Breast epithelium (tissue), 4 donors: ENCODE data around the gene NHERF2. TPM values are rescaled to one million over a fixed set of nuclear protein-coding genes. Genes with fewer than 3 reads are reported as not detected.

ENCODE experiments used
- DNase-seq, 2 donors: peaks; one replicate each; pipeline ENCODE4 v3.0.0-alpha.2; 2019; ENCODE audit warnings: low spot score in 2 of 2
- H3K27ac ChIP-seq, 2 donors: fragments of 200-600 bp; sonication (generic) in 1 of 2; one replicate each; pipeline ENCODE4 v1.5.1; 2016 to 2019; ENCODE audit warnings: mild to moderate bottlenecking in 1 of 2
- H3K27me3 ChIP-seq, 2 donors: fragments of 200-600 bp; sonication (generic) in 1 of 2; one replicate each; pipeline versions ENCODE4 v1.5.1 to v1.6.0; 2017 to 2019; ENCODE audit warnings: control low read depth in 1 of 2, mild to moderate bottlenecking in 1 of 2
- H3K36me3 ChIP-seq: fragments of 200-600 bp; one replicate; pipeline ENCODE4 v1.5.1; 2019
- H3K4me1 ChIP-seq, 2 donors: fragments of 200-600 bp; sonication (generic); one replicate each; pipeline ENCODE4 v1.5.1; 2016 to 2019; ENCODE audit warnings: control low read depth in 1 of 2
- H3K4me3 ChIP-seq, 3 donors: fragments of 200-600 bp; sonication (generic); 1 replicate in 2 of 3; 2 replicates in 1 of 3; pipeline ENCODE4 v1.5.1; 2016 to 2019; ENCODE audit warnings: mild to moderate bottlenecking in 3 of 3, moderate library complexity in 2 of 3
- H3K9me3 ChIP-seq, 2 donors: fragments of 200-600 bp; sonication (generic) in 1 of 2; one replicate each; pipeline ENCODE4 v1.5.1; 2016 to 2019; ENCODE audit warnings: control low read depth in 1 of 2
- POLR2A ChIP-seq: fragments of 450-650 bp; IDR thresholded peaks from one replicate; pipeline ENCODE4 v1.6.1; 2016; ENCODE audit warnings: antibody characterized with exemption, mild to moderate bottlenecking, moderate library complexity
- POLR2AphosphoS5 ChIP-seq, 3 donors: sonication (generic); formaldehyde crosslinking; IDR thresholded peaks; one replicate each; pipeline ENCODE4 v1.6.1; 2017; ENCODE audit warnings: antibody characterized with exemption in 3 of 3
- intact Hi-C: fragments of 100-400 bp; cut with DNase I; formaldehyde crosslinking; loops from one replicate; pipeline ENCODE4 v1.15.1; 2023; ENCODE audit warnings: low total_unique reads
- total RNA-seq, 3 donors: library from RNA; depleted of rRNA; stranded (reverse); fragments of >200 nt; gene quantifications; one replicate each; pipeline ENCODE4 v1.1.0, GENCODE V29; 2016
- TF ChIP-seq, protein P1 (sequence below), 3 donors: fragments of 450-650 bp; IDR thresholded peaks; one replicate each; pipeline ENCODE4 v1.5.1; 2016 to 2017; ENCODE audit warnings: antibody characterized with exemption in 3 of 3, mild to moderate bottlenecking in 3 of 3, moderate library complexity in 3 of 3

Gene NHERF2
- total RNA-seq, 3 donors from 2014 or later = 31.5 to 58.3 (median 38.9) TPM

DNA sequence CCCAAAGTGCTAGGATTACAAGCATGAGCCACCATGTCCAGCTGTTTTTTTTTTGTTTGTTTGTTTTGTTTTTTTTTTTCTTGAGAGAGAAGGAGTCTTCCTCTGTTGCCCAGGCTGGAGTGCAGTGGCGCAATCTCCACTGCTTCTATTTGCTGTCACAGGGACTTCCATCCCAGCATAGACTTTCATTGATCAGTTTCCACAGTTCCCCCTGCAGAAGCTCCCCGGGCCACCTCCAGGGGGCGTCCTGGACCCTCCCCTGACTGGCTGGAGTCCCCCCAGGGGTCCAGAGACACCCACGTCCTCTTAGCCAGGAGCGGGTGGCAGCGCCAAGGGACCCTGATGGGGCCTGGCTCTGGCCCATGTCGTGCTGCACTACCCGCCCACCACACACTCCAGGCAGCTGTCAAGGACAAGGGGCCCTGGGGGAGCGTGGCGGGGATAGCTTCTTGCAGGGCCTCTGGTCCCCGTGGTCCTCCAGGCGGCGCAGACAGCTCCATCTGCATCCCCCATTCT, 10.2 kb upstream of the NHERF2 start:
- Histone ChIP-seq H3K36me3 (no peaks in the 10 kb centered on the region), H3K27ac (no peak overlapping the region), H3K27me3 (peaks cover 8 to 20% of the 10 kb centered on the region in 2 donors), H3K4me1 (peaks cover 3 to 7% of the 10 kb centered on the region in 2 donors), H3K4me3 (no peak overlapping the region), H3K9me3 (no peaks in the 10 kb centered on the region)
- TF ChIP-seq POLR2A (no peak), POLR2AphosphoS5 (IDR thresholded peaks at IDR 0.05) (no peak)
- TF ChIP-seq, protein P1, sequence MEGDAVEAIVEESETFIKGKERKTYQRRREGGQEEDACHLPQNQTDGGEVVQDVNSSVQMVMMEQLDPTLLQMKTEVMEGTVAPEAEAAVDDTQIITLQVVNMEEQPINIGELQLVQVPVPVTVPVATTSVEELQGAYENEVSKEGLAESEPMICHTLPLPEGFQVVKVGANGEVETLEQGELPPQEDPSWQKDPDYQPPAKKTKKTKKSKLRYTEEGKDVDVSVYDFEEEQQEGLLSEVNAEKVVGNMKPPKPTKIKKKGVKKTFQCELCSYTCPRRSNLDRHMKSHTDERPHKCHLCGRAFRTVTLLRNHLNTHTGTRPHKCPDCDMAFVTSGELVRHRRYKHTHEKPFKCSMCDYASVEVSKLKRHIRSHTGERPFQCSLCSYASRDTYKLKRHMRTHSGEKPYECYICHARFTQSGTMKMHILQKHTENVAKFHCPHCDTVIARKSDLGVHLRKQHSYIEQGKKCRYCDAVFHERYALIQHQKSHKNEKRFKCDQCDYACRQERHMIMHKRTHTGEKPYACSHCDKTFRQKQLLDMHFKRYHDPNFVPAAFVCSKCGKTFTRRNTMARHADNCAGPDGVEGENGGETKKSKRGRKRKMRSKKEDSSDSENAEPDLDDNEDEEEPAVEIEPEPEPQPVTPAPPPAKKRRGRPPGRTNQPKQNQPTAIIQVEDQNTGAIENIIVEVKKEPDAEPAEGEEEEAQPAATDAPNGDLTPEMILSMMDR (IDR thresholded peaks at IDR 0.05) = no peak
- no peak for DNase-seq
- intact Hi-C loops = no loop called here

DNA sequence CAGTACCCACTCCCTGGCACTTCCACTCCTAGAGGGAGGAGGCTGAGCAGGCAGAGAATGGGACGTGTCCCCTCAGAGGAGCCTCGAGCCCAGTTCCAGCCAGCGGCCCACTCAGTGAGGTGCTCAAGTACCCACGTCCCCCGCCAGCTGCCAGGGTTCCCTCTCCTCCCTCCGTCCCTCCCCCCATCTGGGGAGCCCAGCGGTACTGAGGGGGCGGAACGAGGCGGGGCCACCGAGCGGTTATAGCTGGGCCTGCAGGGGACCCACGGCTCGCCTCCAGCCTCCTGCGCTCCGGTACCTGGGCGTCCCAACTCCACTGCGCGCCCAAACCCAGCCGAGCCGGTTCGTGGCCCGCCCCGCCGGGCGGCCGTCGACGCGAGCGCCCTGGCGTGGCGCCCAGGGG, 7.2 kb upstream of the NHERF2 start, which contains the start of gene NPW:
Gene NPW (plus strand): TSS at position 268 of the 403 bp plus-strand sequence.
- DNase-seq = no peak
- Histone ChIP-seq H3K27me3 (peaks cover 8 to 20% of the 10 kb centered on the region in 2 donors), H3K4me1 (peaks cover 7% of the 10 kb centered on the region in 2 donors), H3K4me3 (peak within 1 kb of the TSS in 2 of 3 donors; percentile 22 to 55), H3K36me3 (no peaks in the 10 kb centered on the region), H3K27ac (no peak within 1 kb of the TSS), H3K9me3 (no peaks in the 10 kb centered on the region)
- intact Hi-C loops = no loop called here
- TF ChIP-seq, protein P1 (IDR thresholded peaks at IDR 0.05) = no peak
- no peak for TF ChIP-seq POLR2A
- TF ChIP-seq POLR2AphosphoS5 (IDR thresholded peaks at IDR 0.05) = no peak

DNA sequence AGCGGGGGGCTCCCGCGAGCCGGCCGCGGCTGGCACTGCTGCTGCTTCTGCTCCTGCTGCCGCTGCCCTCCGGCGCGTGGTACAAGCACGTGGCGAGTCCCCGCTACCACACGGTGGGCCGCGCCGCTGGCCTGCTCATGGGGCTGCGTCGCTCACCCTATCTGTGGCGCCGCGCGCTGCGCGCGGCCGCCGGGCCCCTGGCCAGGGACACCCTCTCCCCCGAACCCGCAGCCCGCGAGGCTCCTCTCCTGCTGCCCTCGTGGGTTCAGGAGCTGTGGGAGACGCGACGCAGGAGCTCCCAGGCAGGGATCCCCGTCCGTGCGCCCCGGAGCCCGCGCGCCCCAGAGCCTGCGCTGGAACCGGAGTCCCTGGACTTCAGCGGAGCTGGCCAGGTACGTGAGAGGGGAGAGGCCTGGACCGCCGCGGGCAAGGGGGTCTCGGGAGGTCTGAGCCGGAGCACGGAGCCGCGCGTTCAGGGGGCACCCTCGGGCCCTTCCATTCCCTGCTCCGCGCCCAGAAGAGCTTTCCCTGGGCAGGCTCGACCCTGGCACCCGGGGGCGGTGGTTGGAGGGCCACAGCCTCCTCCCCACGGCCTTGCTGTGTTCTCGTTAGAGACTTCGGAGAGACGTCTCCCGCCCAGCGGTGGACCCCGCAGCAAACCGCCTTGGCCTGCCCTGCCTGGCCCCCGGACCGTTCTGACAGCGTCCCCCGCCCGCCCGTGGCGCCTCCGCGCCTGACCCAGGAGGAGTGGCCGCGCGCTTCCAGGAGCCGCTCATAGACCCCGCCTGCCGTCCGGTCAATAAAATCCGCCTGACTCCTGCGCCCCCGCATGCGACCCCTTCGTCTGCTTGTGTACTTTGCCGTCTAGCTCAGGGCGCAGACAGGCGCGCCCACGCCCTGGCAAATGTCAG, 6.5 kb upstream of the NHERF2 start:
- Histone ChIP-seq H3K27ac (no peak overlapping the region), H3K9me3 (no peaks in the 10 kb centered on the region), H3K4me3 (peak overlapping the region in 2 of 3 donors; percentile 22 to 55), H3K4me1 (peaks cover 7% of the 10 kb centered on the region in 2 donors), H3K27me3 (peaks cover 8 to 20% of the 10 kb centered on the region in 2 donors), H3K36me3 (no peaks in the 10 kb centered on the region)
- DNase-seq = no peak
- intact Hi-C loops = no loop called here
- TF ChIP-seq POLR2A = no peak

DNA sequence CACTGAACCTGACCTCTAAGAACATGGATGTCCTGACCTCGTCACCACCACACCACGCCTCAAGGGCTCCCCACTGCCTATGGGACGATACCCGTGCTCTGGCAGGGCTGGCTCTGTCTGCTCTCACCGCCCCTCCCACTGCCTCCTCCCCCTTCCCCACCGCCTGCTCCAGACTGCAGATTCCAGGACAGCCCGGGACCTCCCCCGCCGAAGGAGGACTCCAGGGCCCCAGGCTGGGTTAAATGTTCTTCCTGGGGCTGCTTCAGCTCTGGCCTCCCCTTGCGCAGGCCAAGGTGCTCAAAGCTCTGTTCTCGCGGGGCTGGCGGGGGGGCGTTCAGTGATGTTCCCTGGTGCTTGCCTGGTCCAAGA, 4.0 kb upstream of the NHERF2 start:
- Histone ChIP-seq H3K4me1 (peaks cover 7 to 16% of the 10 kb centered on the region in 2 donors), H3K27me3 (peaks cover 8 to 20% of the 10 kb centered on the region in 2 donors), H3K4me3 (peak overlapping the region; percentile 31 to 63 (median 42)), H3K9me3 (no peaks in the 10 kb centered on the region), H3K27ac (no peak overlapping the region), H3K36me3 (no peaks in the 10 kb centered on the region)
- intact Hi-C loops = no loop called here
- no peak for DNase-seq
- TF ChIP-seq POLR2A (no peak), POLR2AphosphoS5 (IDR thresholded peaks at IDR 0.05) (no peak)
- TF ChIP-seq, protein P1 (IDR thresholded peaks at IDR 0.05) = no peak

DNA sequence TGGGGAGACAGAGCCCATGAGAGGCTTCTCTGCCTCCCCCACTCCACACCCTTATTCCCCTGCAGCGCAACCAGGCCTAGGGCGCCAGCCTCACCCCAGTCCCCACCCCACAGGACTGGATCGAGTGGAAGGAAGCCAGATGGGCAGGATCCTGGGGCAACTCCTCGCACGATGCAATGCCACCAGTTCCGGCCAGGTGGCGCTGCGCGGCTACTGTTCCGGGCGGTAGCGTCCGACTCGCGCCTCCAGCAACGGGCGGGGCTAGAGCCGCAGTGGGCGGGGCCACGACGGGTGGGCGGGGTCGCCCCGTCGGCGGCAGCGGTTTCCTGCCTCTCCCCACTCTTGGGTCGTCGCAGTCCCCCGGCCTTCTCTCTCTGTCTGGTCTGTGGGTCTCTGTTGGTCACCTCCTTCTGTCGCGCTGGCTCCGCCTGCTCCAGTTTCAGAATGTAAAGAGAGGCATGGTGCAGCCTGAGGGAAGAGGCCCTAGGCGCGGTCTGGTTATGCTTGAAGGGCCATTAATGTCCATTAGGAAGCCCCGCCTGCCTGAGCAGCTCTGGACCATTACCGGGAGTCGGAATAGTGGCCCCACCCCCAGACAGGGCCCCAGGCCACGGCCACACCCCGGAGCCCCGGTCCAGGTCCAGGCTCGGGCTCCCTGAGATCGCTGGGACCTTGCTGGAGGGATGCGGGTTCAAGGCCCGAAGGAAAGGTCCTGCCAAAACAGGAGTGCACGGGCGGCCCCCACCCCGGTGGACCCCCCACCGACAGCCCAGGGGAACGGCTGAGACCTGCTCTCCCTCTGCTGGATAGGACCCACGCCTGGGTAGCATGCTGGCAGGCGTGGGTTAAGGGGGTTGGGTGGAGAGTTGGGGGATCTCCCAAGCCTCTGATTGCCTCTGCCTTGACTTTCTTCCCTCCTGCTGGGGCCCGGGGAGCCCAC, 3.3 kb upstream of the NHERF2 start:
- Histone ChIP-seq H3K4me3 (peak overlapping the region; percentile 31 to 63 (median 42)), H3K4me1 (peaks cover 7 to 22% of the 10 kb centered on the region in 2 donors), H3K9me3 (no peaks in the 10 kb centered on the region), H3K27me3 (peaks cover 8 to 20% of the 10 kb centered on the region in 2 donors), H3K36me3 (no peaks in the 10 kb centered on the region), H3K27ac (peak overlapping the region; percentile 52 to 63)
- DNase-seq = peak; percentile 85 to 94
- TF ChIP-seq, protein P1 (IDR thresholded peaks at IDR 0.05) = peak; percentile 99
- peak; percentile 57 to 68 (median 66) for TF ChIP-seq POLR2AphosphoS5 (IDR thresholded peaks at IDR 0.05)
- TF ChIP-seq POLR2A = no peak
- intact Hi-C loops = no loop called here
